Coronary artery (tissue), 2 donors: Measurements from ENCODE around the gene PIEZO1.
A peak's percentile ranks its signal among the peaks of the same experiment; 100 is the strongest.

ENCODE experiments used
- DNase-seq: peaks from one replicate; pipeline ENCODE4 v3.0.0-alpha.2; 2017; ENCODE audit warnings: low spot score
- H3K27ac ChIP-seq, 2 donors: fragments of 200-600 bp; sonication (generic); one replicate each; pipeline ENCODE4 v1.5.1; 2016 to 2019
- H3K4me3 ChIP-seq: fragments of 200-600 bp; sonication (generic); 2 replicates; pipeline ENCODE4 v1.5.1; 2016; ENCODE audit warnings: mild to moderate bottlenecking, moderate library complexity
- TF ChIP-seq, protein P1 (sequence below): fragments of 200-600 bp; sonication (generic); IDR thresholded peaks from one replicate; pipeline ENCODE4 v1.5.1; 2019; ENCODE audit warnings: antibody characterized with exemption

PIEZO1 gene

GRCh38 chr16:88806491-88807111 lies 21.6 kb upstream of the PIEZO1 start:
- no peak for DNase-seq
- Histone ChIP-seq H3K27ac (no peak overlapping the region), H3K4me3 (no peak overlapping the region)
- TF ChIP-seq, protein P1, sequence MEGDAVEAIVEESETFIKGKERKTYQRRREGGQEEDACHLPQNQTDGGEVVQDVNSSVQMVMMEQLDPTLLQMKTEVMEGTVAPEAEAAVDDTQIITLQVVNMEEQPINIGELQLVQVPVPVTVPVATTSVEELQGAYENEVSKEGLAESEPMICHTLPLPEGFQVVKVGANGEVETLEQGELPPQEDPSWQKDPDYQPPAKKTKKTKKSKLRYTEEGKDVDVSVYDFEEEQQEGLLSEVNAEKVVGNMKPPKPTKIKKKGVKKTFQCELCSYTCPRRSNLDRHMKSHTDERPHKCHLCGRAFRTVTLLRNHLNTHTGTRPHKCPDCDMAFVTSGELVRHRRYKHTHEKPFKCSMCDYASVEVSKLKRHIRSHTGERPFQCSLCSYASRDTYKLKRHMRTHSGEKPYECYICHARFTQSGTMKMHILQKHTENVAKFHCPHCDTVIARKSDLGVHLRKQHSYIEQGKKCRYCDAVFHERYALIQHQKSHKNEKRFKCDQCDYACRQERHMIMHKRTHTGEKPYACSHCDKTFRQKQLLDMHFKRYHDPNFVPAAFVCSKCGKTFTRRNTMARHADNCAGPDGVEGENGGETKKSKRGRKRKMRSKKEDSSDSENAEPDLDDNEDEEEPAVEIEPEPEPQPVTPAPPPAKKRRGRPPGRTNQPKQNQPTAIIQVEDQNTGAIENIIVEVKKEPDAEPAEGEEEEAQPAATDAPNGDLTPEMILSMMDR = no peak

DNA sequence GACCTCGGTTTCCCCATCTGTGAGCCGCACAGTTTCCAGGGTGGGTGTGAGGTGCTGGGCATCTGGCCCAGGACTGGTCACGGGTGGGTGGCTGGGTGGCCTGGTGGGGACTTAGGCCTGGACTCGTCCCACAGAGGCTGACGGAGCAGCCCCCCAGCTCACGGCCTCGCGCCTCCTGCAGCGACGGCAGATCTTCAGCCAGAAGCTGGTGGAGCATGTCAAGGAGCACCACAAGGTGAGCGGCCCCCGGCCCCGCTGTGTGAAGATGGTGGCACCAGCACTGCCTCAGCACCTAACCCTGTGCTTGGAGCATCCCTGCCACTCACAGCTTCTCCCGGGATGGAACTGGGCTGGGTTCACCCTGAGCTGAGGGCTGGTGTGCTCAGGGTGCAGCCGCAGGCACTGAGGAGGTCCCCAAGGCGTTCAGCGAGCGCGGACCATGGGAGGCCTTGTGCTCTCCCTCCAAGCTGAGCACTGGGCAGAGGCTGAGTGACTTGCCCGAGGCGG lies 20.9 kb upstream of the PIEZO1 start:
- TF ChIP-seq, protein P1 = no peak
- DNase-seq = no peak
- H3K27ac ChIP-seq = no peak overlapping the region
- no peak overlapping the region for H3K4me3 ChIP-seq

DNA sequence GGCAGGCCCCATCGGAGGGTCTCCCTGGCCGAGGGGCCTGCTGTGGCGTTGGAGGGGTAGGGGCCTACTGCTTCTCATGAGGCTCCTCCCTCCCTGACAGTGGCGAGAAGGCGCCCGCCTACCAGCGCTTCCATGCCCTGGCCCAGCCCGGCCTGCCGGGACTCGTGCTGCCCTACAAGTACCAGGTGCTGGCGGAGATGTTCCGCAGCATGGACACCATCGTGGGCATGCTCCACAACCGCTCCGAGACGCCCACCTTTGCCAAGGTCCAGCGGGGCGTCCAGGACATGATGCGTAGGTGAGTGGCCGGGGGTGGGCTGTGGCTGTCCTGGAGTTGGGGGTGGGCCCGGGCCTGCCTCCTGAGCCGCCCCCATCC lies 20.3 kb upstream of the PIEZO1 start:
- TF ChIP-seq, protein P1 = no peak
- no peak overlapping the region for H3K4me3 ChIP-seq

DNA sequence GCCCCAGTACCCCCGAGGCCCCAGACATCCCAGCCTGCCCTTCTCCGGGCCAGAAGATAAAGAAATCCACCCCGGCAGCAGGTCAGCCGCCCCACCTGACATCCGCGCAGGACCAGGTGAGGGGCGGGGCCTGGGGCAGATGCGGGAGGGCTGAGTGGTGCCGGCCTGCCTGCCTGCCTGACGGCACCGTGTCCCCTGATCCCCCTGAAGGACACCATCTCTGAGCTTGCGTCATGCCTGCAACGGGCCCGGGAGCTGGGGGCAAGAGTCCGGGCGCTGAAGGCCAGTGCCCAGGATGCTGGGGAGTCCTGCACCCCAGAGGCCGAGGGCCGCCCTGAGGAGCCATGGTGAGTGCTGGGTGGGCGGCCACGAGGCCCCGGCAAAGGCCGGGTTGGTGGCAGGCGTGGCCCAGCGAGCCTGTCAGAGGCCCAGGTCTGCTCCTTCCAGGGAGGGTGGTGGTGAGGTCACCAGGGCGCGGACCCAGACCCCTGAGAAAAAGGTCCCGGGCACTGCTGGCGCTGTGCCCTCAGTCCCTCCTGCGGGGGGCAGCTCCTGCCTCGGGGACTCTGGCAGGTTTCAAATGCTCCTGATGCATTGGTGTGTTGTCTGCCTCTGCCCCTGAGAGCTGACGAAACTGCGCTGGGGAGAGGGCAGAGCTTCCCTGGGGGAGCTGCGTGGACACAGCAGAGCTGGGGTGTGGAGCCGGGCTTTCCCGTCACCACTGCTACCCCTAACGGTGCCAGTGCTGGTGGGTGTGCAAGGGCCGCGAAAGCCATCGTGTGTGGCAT lies 19.7 kb upstream of the PIEZO1 start:
- Histone ChIP-seq H3K27ac (no peak overlapping the region), H3K4me3 (peak overlapping the region; percentile 15)
- DNase-seq = no peak
- TF ChIP-seq, protein P1 = no peak

More for the DNA sequence above, 20.3 kb upstream of the PIEZO1 start:
- H3K27ac ChIP-seq = no peak overlapping the region
- no peak for DNase-seq

DNA sequence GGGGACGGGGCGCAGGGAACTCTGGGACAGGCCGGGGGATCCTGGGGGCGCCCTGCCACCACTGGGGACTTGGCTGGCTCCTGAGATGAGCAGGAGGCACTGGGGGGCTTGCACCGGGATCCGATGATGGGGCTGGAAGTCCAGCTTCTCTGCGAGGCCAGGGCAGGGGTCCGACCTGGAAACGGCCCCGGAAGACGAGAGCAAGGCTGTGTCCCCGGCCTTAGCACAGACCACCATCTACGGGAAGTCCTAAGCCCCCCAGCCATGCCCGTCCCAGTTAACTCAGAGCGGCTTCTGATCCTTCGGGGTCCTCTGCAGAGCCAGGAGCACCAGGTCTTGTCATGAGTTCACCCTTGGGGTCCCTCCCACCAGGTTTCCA lies 19.1 kb upstream of the PIEZO1 start:
- DNase-seq = no peak
- no peak overlapping the region for H3K27ac ChIP-seq
- H3K4me3 ChIP-seq = peak overlapping the region; percentile 67

GRCh38 chr16:88803264-88803987 lies 18.4 kb upstream of the PIEZO1 start, which contains the start of gene CDT1:
CDT1 (plus strand) TSS chr16:88803789; CDS start chr16:88803832, 43 bp downstream.
- TF ChIP-seq, protein P1 = no peak
- H3K4me3 ChIP-seq = peak within 1 kb of the TSS; percentile 67
- peak within 1 kb of the TSS in 1 of 2 donors; percentile 60 for H3K27ac ChIP-seq
- no peak for DNase-seq

More for the DNA sequence above, 19.1 kb upstream of the PIEZO1 start:
- TF ChIP-seq, protein P1 = no peak
